HepG2 (cell line): ENCODE measurements around the gene FOXI2. TPM values are rescaled to one million over a fixed set of nuclear protein-coding genes. Genes with fewer than 3 reads are reported as not detected.

Source experiments
- ATAC-seq: fragments of 200-7000 bp; cut with Tn5 transposase; 3 replicates; pipeline ENCODE4 v1.9.1; 2020; ENCODE audit warnings: mild to moderate bottlenecking, moderate library complexity
- BruUV-seq: library from RNA; stranded (reverse); fragments of 400-500 nt; replicated peaks from 2 replicates; lab custom pipeline; 2021; lab: Mats Ljungman, UMichigan
- CTCF ChIA-PET: fragments of 300-600 bp; formaldehyde crosslinking; extraction: SDS; loops from one replicate; lab custom pipeline; 2021; ENCODE audit warnings: low total read pairs, inconsistent platforms, low intra/inter-chr PET ratio; lab: Yijun Ruan, JAX
- POLR2A ChIA-PET: fragments of 350-600 bp; sonication (Branson Sonifier 250); formaldehyde crosslinking; loops from one replicate; lab custom pipeline; 2020; ENCODE audit warnings: antibody characterized with exemption, inconsistent platforms; lab: Yijun Ruan, JAX
- DNase-seq: peaks from one replicate; pipeline ENCODE4 v3.0.0-alpha.2; 2015; ENCODE audit warnings: low spot score
- FAIRE-seq: peaks from 3 replicates; lab custom pipeline; 2011; peaks lifted over from hg19 to GRCh38; lab: Jason Lieb, UNC
- H2AFZ ChIP-seq: one replicate; pipeline ENCODE4 v1.6.1; 2011; ENCODE audit warnings: low read length, inconsistent platforms
- H3K27ac ChIP-seq: fragments of 300-600 bp; 3 replicates; pipeline ENCODE4 v1.8.0; 2011; ENCODE audit warnings: mixed run types, mild to moderate bottlenecking, mixed read lengths, low read length, inconsistent platforms; ENCODE audit not compliant: insufficient read depth; ENCODE audit errors: extremely low read length
- H3K27me3 ChIP-seq, 2 experiments: fragments of 200-600 bp in 1 of 2; 2 replicates in 1 of 2; 3 replicates in 1 of 2; pipeline versions ENCODE4 v1.6.0 to v1.8.0; 2011; ENCODE audit warnings: low read length in 2 of 2, mild to moderate bottlenecking in 2 of 2, moderate library complexity in 2 of 2, inconsistent platforms in 1 of 2; ENCODE audit not compliant: insufficient read depth in 2 of 2, control insufficient read depth in 1 of 2
- H3K36me3 ChIP-seq, 2 experiments: fragments of 200-600 bp in 1 of 2; replicated peaks in 1 of 2; 2 replicates in 1 of 2; 3 replicates in 1 of 2; pipeline versions ENCODE4 v1.5.1 to v1.8.0; 2011; ENCODE audit warnings: low read length in 2 of 2, inconsistent platforms in 1 of 2; ENCODE audit not compliant: insufficient read depth in 2 of 2, control insufficient read depth in 1 of 2
- H3K4me1 ChIP-seq: 2 replicates; pipeline ENCODE4 v1.5.1; 2012; ENCODE audit warnings: low read length, inconsistent platforms; ENCODE audit not compliant: insufficient read depth
- H3K4me2 ChIP-seq: 2 replicates; pipeline ENCODE4 v1.6.0; 2011; ENCODE audit warnings: low read depth, low read length, inconsistent platforms
- H3K4me3 ChIP-seq, 3 experiments: fragments of 200-600 bp in 1 of 3; sonication (generic), shearing (Covaris generic) in 1 of 3; replicated peaks in 1 of 3; 2 replicates each; pipeline ENCODE4 v1.5.1; 2011 to 2016; ENCODE audit warnings: low read length in 3 of 3, inconsistent platforms in 2 of 3, low read depth in 2 of 3, mild to moderate bottlenecking in 2 of 3, control low read depth in 1 of 3, mixed read lengths in 1 of 3; ENCODE audit not compliant: insufficient read depth in 1 of 3
- H3K79me2 ChIP-seq: one replicate; pipeline ENCODE4 v1.6.1; 2011; ENCODE audit warnings: low read length, inconsistent platforms; ENCODE audit not compliant: insufficient read depth
- H3K9ac ChIP-seq: 2 replicates; pipeline ENCODE4 v1.6.0; 2011; ENCODE audit warnings: mild to moderate bottlenecking, low read depth, low read length, inconsistent platforms; ENCODE audit not compliant: insufficient read depth
- H3K9me3 ChIP-seq: 2 replicates; pipeline ENCODE4 v1.5.1; 2012; ENCODE audit warnings: mild to moderate bottlenecking, low read length
- H4K20me1 ChIP-seq: 2 replicates; pipeline ENCODE4 v1.6.0; 2011; ENCODE audit warnings: inconsistent platforms, mild to moderate bottlenecking, low read length, moderate library complexity; ENCODE audit not compliant: insufficient read depth
- FOXJ3 ChIP-seq: sonication (generic); formaldehyde crosslinking; IDR thresholded peaks from 2 replicates; pipeline ENCODE4 v1.4.0; 2020; ENCODE audit warnings: missing genetic modification reagents, mild to moderate bottlenecking, borderline replicate concordance
- JARID2 ChIP-seq: sonication (generic); formaldehyde crosslinking; IDR thresholded peaks from 2 replicates; pipeline ENCODE4 v1.8.1; 2023; ENCODE audit warnings: missing genetic modification reagents, inconsistent platforms; ENCODE audit not compliant: insufficient replicate concordance
- JUN ChIP-seq: sonication (generic); formaldehyde crosslinking; IDR thresholded peaks from 2 replicates; pipeline ENCODE4 v1.4.0; 2020; ENCODE audit warnings: mild to moderate bottlenecking, missing genetic modification reagents
- KDM1A ChIP-seq: IDR thresholded peaks from 2 replicates; pipeline ENCODE4 v1.6.1; 2016; ENCODE audit warnings: missing compliant biosample characterization
- NFE2L2 ChIP-seq: fragments of 150-350 bp; IDR thresholded peaks from 2 replicates; pipeline ENCODE4 v1.6.1; 2014; ENCODE audit warnings: low read length
- SALL1 ChIP-seq: sonication (generic); formaldehyde crosslinking; IDR thresholded peaks from 2 replicates; pipeline ENCODE4 v1.8.0; 2022; ENCODE audit warnings: mild to moderate bottlenecking, missing genetic modification reagents
- ZC3H13 ChIP-seq: sonication (generic); formaldehyde crosslinking; IDR thresholded peaks from 2 replicates; pipeline ENCODE4 v1.8.1; 2023; ENCODE audit warnings: mild to moderate bottlenecking, missing genetic modification reagents, moderate library complexity
- ZNF274 ChIP-seq: sonication (generic); formaldehyde crosslinking; IDR thresholded peaks from 2 replicates; pipeline ENCODE4 v1.5.1; 2020; ENCODE audit warnings: mild to moderate bottlenecking, missing genetic modification reagents
- ZNF335 ChIP-seq: sonication (generic); formaldehyde crosslinking; IDR thresholded peaks from 2 replicates; pipeline ENCODE4 v1.4.0; 2020; ENCODE audit warnings: missing genetic modification reagents
- ZNF720 ChIP-seq: sonication (generic); formaldehyde crosslinking; IDR thresholded peaks from 2 replicates; pipeline ENCODE4 v1.4.0; 2020; ENCODE audit warnings: missing genetic modification reagents
- ZNF782 ChIP-seq: sonication (generic); formaldehyde crosslinking; IDR thresholded peaks from 2 replicates; pipeline ENCODE4 v1.4.0; 2020; ENCODE audit warnings: missing genetic modification reagents, mild to moderate bottlenecking, borderline replicate concordance
- ZZZ3 ChIP-seq: sonication (generic); formaldehyde crosslinking; IDR thresholded peaks from 2 replicates; pipeline ENCODE4 v1.4.0; 2020; ENCODE audit warnings: missing genetic modification reagents, mild to moderate bottlenecking, borderline replicate concordance
- WGBS: methylation state at CpG from one replicate; pipeline ENCODE4 v1.1.6; 2017; ENCODE audit warnings: low lambda C conversion rate; 5-methylcytosine and 5-hydroxymethylcytosine counted together
- in situ Hi-C: cut with HindIII; loops from 2 replicates; pipeline ENCODE4 v1.10.0; 2017; ENCODE audit warnings: low pct_unique_long_range_greater_than_20kb; ENCODE audit not compliant: extremely low pct_ligation_motif_present
- intact Hi-C: fragments of 100-400 bp; cut with micrococcal nuclease; formaldehyde crosslinking; loops from one replicate; pipeline ENCODE4 v1.10.0; 2022; ENCODE audit not compliant: unreplicated experiment
- polyA plus RNA-seq, 8 experiments: library from polyadenylated mRNA; depleted of rRNA in 3 of 8; stranded (reverse) in 7 of 8; unstranded in 1 of 8; fragments of >200 nt; fragmentation: Illumina TruSeq in 4 of 8; extraction: Trizol in 4 of 8; gene quantifications; 2 replicates each; pipeline versions ENCODE4 v1.2.1 to v1.2.3, GENCODE V29; 2011 to 2016; ENCODE audit warnings: low read depth in 4 of 8, missing spikeins in 1 of 8, mixed read lengths in 1 of 8; ENCODE audit not compliant: insufficient read depth in 1 of 8
- total RNA-seq, 5 experiments: library from RNA; depleted of rRNA; stranded (reverse); fragments of >200 nt; fragmentation: Illumina TruSeq; extraction: Trizol; gene quantifications; 2 replicates each; pipeline ENCODE4 v1.2.3, GENCODE V29; 2016; ENCODE audit warnings: low read depth in 1 of 5

Gene FOXI2
- total and polyA plus RNA-seq, 2 of the 13 experiments (the other 11 are each of a cell fraction or from before 2014, with no cell fraction given), result not detected

DNA sequence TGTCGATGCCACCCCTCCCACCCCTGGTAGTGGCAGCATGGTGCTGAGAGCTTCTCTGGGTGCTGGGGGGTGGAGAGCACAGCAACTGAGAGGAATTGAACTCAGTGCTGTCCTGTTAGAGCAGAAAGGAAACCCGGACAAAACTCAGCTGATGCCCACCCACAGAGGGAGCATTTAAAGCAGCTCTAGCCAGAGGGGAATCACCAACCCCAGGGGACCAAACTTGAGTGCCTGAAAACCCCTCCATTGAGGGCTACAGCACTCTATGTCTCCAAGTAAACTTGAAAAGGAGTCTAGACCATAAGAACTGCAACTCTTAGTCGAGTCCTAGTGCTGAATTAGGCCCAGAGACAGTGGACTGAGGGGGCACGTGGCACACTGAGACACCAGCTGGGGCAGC, 16.8 kb upstream of the FOXI2 start:
- Histone ChIP-seq H3K36me3 (no peaks in the 10 kb centered on the region), H3K79me2 (no peaks in the 10 kb centered on the region), H4K20me1 (no peaks in the 10 kb centered on the region), H3K4me1 (no peaks in the 10 kb centered on the region), H2AFZ (no peak overlapping the region), H3K27me3 (peaks cover 0 to 3% of the 10 kb centered on the region in 2 experiments; a peak in 1 of 5 replicates), H3K27ac (no peak overlapping the region), H3K9ac (no peak overlapping the region), H3K9me3 (no peaks in the 10 kb centered on the region), H3K4me2 (no peak overlapping the region), H3K4me3 (no peak overlapping the region)
- intact Hi-C loops, result no loop called here
- no peak for TF ChIP-seq JARID2 (CRISPR knock-in tag)
- TF ChIP-seq ZZZ3, result no peak
- no peak for TF ChIP-seq NFE2L2
- TF ChIP-seq ZNF335 (CRISPR knock-in tag), result no peak
- no peak for TF ChIP-seq ZNF782
- no peak for TF ChIP-seq KDM1A (CRISPR knock-in tag)
- TF ChIP-seq ZNF720 (CRISPR knock-in tag), result no peak
- TF ChIP-seq JUN (CRISPR knock-in tag), result no peak
- no peak for TF ChIP-seq FOXJ3 (CRISPR knock-in tag)
- TF ChIP-seq ZC3H13 (CRISPR knock-in tag), result no peak
- no peak for TF ChIP-seq SALL1
- no peak for TF ChIP-seq ZNF274 (CRISPR knock-in tag)
- ChIA-PET CTCF (interaction anchor here (0.7 kb wide), 1 partner anchor 70 kb away, joined by 3 read pairs; no protein-coding TSS in a partner anchor), POLR2A (no interaction called here)
- in situ Hi-C loops, result loop anchor here (25.0 kb wide), 1 partner anchor 292 kb away; no protein-coding TSS in a partner anchor
- DNase-seq (no peak), ATAC-seq (no peak), FAIRE-seq (no peak)
- 0% methylated on average over 4 of the region's 4 CpGs for WGBS
- BruUV-seq, result no TSS peak
